ENCODE measurements around the gene MYOZ2.

DNA sequence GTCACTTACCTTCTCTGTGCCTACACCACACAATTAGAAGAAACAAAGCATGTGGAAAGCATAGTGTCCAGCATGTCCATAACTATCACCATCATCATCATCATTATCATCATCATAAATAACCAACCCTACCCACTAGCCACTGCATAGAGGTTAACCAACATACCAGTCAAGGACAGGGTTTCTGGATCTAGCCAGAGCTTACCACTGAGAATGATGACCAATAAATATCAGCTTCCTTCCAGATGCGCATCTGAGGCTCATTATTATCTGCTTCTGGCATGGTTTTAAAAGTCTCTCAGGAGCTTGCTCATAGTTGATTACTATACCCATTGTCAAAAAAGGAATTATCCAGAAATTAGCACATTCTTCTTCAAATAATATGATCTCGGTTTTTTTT, 25.5 kb upstream of the MYOZ2 start:
- TF ChIP-seq, protein P1, sequence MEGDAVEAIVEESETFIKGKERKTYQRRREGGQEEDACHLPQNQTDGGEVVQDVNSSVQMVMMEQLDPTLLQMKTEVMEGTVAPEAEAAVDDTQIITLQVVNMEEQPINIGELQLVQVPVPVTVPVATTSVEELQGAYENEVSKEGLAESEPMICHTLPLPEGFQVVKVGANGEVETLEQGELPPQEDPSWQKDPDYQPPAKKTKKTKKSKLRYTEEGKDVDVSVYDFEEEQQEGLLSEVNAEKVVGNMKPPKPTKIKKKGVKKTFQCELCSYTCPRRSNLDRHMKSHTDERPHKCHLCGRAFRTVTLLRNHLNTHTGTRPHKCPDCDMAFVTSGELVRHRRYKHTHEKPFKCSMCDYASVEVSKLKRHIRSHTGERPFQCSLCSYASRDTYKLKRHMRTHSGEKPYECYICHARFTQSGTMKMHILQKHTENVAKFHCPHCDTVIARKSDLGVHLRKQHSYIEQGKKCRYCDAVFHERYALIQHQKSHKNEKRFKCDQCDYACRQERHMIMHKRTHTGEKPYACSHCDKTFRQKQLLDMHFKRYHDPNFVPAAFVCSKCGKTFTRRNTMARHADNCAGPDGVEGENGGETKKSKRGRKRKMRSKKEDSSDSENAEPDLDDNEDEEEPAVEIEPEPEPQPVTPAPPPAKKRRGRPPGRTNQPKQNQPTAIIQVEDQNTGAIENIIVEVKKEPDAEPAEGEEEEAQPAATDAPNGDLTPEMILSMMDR (IDR thresholded peaks at IDR 0.05) = no peak
- TF ChIP-seq POLR2A (IDR thresholded peaks at IDR 0.05) = no peak
